HG03460 (cell line): ENCODE data around the gene SPRED2.

ENCODE experiments used
- ATAC-seq: cut with Tn5 transposase; IDR thresholded peaks from one replicate; pipeline ENCODE4 v1.9.1; 2021; ENCODE audit not compliant: unreplicated experiment

The SPRED2 gene

DNA sequence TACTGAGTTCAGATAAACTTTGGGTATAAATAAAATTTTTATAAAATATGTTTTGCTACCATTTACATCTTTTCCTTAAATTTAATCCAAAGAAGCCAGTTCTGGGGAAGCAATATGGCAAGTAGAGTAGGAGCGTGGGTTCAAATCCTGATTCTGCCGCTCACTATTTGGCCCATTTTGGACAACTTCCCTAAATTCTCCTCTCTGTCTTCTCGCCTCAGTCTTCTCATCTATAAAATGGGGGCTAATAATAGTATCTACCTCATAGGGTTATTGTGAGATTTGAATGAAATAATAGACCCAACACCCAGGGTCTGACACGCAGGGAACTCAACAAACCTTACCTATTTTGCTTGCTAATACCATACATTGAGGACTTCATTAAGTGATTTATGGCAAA is 145.0 kb downstream of the SPRED2 start:
- no peak for ATAC-seq

DNA sequence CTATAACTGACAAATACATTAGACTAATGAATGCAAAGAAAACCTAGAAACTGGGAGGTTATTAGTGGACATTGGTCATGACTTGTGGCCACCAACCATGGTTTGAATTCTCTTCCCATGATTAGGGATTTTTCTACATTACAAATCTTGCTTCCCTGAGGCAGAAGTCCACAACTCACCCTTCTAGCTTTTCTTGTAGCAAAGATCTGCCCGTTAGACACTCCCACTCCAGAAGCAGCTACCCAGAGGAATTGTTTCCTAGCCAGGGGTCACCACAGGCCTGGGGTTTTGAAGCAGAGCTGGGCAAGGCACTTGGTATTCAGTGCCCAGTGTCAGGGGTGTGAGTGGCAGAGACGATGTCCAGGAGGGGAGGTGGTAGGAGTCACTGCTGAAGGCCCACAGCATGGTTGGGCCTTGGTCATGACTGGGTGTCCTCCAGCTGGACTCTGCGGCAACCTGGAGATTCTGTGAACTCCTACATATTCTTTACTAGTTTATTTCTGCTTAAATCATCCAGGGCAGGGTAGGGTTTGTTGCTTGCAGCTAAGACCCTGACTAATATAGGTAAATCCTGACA is 149.8 kb downstream of the SPRED2 start:
- ATAC-seq, result no peak

DNA sequence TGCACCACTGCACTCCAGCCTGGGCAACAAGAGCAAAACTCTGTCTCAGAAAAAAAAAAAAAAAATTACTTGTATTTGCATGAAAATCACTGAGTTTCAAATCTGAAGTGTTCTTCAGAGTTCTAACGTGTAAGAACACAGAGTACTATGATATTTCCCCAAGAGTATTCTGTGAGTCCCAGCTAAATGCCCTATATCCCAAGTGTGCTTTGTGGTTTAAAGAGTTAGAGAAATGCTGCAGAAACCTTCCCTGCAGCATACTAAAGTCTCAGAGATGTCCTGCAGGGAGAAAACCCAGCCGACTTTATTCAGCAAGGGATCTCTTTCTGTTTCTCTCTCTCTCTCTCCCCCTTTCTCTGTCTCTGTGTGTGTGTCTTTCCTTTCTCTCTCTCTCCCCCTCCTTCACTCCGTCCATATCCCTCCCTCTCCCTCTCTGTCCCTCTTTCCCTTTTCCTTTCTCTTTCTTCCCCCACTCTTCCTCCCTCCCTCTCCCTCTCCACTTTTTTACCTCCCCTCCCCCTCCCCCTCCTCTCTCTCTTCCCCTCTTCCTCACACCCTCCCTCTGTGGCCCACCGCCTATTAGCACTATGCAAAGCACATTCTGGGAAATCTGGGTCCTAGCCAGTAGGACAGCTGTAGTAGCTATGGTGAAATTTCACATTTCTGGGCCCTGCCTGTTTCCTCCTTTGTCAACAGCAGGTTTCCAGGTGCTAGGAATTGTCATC is 150.6 kb downstream of the SPRED2 start:
- no peak for ATAC-seq

DNA sequence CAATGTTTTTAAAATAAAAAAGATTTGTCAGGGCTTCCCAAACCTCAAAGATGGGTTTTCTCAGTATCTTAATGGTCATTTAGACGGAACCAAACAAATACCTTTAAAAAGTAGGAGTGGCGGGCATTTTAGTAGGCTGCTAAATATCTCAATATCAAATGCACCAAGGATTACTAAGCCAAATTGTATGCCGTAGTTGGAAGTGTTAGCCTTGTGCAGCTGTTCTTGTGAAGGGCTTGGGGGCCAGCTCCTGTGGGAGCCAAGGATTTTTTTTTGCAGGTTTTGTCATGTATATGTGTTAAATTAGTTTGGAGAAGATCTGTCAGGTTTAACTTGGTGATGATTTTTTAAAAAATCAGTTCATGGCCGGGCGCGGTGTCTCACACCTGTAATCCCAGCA is 152.6 kb downstream of the SPRED2 start:
- no peak for ATAC-seq

DNA sequence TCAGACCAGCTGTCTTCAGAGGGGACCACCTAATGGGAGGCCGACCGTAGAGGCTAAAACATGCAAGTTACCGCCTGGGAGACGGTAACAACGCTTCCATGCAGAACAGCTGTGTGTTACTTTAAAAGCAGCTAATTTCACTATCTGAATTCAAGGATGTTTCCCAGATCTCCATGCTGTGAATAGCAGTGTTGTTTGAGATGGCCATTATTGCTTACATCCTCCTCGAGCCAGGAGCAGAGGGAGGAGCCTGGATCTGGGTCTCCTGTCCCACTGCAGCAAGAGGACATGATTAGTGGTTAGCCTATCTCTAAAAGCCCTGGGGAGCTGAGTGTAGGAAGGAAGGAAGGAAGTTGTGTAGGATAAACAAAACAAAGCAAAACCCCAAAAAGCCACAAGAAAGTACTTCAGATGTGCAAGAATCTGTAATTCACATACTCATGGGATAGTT is 153.8 kb downstream of the SPRED2 start:
- no peak for ATAC-seq

DNA sequence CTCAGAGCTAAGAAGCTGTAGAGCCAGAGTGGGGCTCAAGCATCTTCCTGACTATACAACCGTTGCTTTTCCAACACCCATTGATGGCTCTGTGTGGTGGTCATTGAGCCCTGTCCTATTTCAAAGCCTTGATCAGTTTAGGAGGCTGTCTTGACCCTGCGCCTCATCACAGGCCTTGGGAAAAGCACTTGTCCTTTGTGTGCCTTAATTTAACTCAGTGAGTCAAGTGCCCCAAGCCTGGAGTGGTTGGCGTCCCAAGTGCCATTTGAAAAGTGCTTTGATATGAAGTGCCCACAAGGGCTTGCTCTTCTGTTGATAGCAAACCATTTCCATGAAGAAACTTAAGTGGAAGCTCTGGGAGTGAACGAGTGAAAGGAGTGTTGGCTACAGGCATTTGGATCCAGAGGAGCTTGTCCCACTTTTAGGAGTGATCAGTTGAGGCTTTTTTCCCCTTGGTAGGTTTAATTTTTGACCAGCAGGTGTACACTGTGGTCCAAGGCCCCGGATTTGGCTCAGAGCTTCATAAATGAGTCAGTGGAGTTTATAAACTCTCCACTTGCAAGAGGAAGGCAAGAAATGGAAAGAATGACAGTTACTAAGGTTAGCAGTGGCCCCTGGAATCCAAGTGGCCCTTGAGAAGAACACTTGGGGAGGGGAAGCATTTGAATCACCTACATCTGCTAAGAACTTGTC is 154.5 kb downstream of the SPRED2 start:
- ATAC-seq, result no peak

DNA sequence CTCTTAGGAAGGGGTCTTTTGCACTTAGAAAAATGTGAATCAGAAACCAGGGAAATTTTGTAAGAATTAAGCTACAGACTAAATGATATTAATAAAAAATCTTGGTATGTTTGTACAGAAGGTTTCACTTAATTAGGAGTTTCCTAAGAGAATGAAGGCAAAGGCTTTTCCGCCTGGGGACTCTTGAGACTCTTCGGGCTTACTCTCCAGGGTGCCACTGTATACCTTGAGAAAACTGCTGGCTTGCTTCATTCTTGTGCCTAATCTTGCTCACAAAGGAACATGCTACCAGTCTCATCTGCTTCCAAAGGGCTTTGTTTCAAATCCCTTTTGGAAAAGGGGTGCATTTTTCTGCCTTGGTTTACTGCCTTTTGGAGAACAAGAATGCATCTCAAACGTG is 155.3 kb downstream of the SPRED2 start:
- ATAC-seq, result no peak

DNA sequence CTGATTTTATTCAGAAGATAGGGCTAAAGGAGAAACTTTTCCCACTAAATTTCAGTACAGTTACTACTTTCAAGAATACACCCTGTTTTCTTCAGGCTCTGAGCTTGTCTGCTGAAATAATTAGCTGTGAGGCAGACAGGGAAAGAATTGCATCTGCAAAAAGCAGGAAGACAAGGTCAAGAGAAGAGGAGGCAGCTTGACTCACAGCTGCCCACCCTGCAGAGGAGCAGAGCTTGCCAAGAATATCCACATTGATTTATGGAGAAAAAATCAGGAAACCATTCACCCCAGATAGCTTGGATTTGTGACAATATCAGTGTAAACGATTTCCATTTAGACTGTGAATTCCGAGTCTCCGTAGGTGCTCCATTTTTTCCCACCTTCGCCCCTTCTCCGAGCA is 155.8 kb downstream of the SPRED2 start:
- ATAC-seq, result no peak

DNA sequence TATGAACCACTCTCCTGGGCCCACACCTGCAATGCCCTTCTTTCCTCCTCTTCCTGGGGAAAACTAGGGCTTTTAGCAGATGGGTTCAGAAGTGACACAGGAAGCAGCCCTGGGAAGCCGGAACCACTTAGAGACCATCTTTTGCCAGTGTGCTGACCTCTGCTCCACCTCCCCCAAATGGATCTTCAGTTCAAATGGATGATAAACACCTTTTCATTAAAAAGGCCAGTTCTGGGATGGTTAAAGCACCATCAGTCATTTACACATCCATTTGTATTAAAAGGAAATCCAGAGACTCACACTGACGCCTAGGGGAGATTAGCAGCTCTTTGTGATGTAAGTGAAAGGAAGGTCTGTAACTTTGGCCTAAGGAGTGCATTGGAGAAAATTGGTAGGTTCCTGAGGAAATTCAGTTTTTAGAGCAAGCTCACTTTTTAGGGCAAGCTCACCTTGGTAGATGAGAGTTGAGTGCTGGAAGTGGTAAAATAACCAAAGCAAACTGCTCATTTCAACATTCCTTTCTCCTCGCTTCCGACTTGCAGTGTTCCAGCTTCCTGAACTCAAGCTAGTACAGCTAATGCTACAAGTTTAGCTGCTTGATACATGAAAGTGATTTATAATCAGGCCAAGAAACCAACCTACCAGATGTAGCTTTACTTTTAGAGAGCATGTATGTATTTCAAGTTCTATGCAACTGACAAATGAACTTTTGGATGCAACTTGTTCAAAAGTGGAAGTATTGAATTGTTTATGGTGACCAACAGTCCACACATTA is 157.1 kb downstream of the SPRED2 start:
- ATAC-seq, result no peak

DNA sequence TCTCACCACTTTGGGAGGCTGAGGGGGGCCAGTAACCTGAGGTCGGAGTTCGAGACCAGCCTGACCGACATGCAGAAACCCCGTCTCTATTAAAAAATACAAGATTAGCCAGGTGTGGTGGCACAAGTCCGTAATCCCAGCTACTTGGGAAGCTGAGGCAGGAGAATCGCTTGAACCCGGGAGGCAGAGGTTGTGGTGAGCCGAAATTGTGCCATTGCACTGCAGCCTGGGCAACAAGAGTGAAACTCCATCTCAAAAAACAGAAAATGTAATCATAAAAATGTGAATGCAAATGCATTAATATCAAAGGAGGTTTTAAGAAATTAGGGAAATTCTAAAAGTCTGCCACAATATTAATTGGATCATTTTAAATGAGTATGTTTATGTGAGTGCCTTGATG is 159.1 kb downstream of the SPRED2 start:
- ATAC-seq, result no peak

DNA sequence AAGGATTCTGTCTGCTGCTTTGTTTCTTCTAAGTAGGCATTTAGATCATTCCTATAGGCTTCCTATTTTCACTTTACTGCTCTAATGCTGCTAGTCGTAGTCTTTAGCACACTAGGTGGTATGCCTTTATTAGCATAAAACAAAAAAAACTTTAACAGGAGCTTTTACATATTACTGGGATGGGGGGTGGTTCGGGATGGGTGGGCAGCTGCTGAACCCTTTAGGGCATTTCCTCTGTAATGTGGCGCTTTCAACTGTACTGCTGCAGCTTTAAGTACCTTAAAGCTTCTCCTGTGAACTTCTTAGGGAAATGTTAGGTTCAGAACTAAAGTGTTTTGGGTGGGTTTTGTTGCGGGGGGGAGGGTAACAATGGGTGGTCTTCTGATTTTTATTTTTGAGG is 163.4 kb downstream of the SPRED2 start:
- no peak for ATAC-seq

DNA sequence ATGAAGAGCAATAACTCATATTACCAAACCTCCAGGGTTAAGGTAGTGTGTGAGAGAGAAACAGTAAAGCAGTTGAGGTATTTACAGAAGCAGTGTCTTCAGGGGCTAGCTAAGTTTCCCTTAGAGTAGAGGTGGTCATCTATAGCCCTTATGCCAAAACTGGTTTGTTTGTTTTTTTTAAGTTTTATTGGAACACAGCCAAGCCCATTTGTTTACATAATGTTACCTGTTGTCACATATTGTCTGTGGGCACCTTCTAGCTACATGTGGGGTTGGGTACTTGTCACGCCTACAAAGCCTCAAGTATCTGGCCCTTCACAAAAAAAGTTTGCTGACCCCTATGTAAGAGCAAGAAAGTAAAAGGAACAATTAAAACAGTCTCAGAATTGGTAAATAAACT is 165.4 kb downstream of the SPRED2 start:
- ATAC-seq, result no peak

DNA sequence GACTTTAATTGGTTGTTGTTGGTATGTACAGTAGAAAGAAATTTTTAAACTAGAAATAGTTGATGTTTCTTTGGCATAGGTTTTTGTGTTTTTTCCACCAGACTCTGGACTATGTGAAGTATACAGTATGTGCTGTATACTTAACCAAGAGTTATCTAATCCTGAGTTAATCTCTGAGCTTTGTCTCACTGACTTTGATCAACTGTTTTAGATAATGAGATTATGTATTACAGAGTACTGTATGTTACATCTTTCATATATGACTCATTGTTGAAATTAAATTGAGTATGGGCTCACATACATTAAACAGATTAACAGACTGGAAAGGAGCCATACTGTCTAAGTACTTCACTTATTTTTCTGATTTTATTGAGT is 166.7 kb downstream of the SPRED2 start:
- no peak for ATAC-seq

DNA sequence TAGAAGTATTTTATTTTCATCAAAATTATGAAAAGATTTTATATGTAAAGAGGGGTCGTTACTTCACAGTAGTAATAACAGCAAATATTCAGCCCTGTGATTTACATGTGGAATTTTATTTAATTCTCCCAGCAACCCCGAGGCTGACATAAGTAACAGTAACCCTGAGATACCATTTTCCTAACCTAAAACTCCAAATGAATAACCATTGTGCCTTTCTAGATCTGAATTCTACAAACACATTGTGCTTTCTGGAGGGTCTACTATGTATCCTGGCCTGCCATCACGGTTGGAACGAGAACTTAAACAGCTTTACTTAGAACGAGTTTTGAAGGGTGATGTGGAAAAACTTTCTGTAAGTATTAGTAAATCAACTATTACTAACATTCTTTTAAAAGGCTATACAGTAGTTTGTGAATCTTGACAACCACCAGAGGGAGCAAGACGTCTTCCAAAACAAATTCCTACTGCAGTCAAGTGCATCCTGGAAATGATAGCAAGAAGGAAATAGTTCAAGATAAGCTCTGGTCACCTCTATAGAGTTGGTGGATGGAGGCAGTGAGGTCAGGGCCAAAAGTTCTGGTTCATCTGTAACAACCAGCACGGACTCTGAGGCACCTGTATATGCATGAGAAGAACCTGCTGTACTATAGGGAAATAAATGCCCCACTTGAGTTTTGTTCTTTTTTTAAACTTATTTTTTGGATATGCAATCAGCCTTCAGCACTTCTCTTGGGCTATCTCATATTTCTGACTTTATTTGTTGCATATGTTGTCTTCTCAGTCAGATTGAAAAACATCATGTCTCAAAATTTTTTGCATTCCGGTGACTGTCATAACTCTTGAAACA is 167.4 kb downstream of the SPRED2 start:
- no peak for ATAC-seq

DNA sequence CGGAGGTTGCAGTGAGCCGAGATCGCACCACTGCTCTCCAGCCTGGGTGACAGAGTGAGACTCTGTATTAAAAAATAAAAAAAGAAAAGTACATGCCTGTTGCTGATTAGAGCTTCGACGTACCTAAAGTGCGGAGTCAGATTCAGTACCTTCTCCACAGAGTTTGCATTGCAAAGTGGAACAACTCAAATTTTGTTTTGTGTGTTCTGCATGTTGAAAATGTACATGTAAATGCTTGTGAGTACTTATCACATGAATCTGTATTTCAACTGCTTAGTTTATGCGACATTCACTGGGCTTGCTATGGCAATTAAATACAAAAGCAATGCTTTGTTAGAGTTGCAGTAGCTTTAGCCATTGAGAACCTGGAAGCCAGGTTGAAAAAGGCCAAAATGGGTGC is 168.4 kb downstream of the SPRED2 start:
- ATAC-seq, result no peak

DNA sequence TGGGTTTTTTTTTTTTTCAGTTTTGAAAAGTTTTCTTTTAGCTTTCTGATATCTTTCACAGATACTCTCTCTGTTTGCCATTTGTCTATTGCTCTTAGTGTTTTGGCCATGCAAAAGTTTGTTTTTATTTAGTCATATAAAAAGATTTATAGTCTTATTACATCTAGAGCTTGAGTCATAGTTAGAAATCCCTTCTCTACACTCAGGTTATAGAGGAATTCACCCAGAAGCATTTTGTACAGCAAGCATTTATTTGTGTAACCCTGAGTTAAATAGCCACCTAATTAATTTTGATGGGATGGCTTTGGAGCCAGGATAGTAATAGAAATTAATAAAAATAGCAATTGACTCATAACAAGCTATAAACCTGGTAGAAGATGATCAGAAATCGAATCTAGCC is 169.1 kb downstream of the SPRED2 start:
- ATAC-seq, result no peak

DNA sequence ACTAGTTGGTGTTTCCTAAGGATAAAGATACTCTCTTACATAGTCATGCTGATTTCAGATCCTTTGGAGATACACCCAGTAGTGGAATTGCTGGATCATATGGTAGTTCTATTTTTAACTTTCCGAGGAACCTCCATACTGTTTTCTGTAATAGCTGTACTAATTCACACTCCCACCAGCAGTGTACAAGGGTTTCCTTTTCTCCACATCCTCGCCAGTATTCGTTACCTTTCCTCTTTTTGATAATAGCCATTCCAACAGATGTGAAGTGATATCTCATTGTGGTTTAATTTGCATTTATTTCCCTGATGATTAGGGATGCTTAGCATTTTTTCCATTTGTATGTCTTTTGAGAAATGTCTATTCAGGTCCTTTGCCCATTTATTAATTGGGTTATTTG is 170.7 kb downstream of the SPRED2 start:
- no peak for ATAC-seq
